GM13976 (cell line): ENCODE results near the gene C1GALT1.

Source experiments
- DNase-seq: peaks from one replicate; pipeline ENCODE4 v3.0.0; 2012; ENCODE audit warnings: low spot score
- in situ Hi-C: fragments of 300-500 bp; cut with MboI; formaldehyde crosslinking; loops from one replicate; pipeline ENCODE4 v1.12.0; 2022; ENCODE audit warnings: low sequenced_read_pairs, mixed read lengths, inconsistent platforms; ENCODE audit not compliant: unreplicated experiment
- TF ChIP-seq, protein P1 (sequence below): IDR thresholded peaks from 2 replicates; pipeline ENCODE4 v1.5.1; 2012; ENCODE audit warnings: borderline replicate concordance, mild to moderate bottlenecking; ENCODE audit not compliant: insufficient read depth; ENCODE audit errors: extremely low read depth, missing control alignments, control extremely low read depth

The C1GALT1 gene

DNA sequence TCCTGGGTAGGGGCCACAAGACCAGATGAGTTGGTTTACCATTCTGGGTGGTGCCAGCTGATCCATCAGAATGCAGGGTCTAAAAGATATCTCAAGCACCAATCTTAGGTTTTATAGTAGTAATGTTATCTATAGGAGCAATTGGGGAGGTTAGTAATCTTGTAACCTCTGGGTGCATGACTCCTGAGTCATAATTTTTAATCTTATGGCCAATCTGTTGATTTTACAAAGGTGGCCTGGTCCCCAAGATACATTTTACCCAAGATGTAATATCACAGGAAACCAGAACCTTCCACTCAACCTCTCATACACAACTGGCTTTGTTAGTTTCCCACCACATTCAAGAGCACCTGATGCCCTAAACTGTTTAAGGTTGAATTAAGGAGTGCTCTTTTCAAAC, 79.5 kb downstream of the C1GALT1 start:
- TF ChIP-seq, protein P1, sequence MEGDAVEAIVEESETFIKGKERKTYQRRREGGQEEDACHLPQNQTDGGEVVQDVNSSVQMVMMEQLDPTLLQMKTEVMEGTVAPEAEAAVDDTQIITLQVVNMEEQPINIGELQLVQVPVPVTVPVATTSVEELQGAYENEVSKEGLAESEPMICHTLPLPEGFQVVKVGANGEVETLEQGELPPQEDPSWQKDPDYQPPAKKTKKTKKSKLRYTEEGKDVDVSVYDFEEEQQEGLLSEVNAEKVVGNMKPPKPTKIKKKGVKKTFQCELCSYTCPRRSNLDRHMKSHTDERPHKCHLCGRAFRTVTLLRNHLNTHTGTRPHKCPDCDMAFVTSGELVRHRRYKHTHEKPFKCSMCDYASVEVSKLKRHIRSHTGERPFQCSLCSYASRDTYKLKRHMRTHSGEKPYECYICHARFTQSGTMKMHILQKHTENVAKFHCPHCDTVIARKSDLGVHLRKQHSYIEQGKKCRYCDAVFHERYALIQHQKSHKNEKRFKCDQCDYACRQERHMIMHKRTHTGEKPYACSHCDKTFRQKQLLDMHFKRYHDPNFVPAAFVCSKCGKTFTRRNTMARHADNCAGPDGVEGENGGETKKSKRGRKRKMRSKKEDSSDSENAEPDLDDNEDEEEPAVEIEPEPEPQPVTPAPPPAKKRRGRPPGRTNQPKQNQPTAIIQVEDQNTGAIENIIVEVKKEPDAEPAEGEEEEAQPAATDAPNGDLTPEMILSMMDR, result no peak
- in situ Hi-C loops, result no loop called here
- no peak for DNase-seq

DNA sequence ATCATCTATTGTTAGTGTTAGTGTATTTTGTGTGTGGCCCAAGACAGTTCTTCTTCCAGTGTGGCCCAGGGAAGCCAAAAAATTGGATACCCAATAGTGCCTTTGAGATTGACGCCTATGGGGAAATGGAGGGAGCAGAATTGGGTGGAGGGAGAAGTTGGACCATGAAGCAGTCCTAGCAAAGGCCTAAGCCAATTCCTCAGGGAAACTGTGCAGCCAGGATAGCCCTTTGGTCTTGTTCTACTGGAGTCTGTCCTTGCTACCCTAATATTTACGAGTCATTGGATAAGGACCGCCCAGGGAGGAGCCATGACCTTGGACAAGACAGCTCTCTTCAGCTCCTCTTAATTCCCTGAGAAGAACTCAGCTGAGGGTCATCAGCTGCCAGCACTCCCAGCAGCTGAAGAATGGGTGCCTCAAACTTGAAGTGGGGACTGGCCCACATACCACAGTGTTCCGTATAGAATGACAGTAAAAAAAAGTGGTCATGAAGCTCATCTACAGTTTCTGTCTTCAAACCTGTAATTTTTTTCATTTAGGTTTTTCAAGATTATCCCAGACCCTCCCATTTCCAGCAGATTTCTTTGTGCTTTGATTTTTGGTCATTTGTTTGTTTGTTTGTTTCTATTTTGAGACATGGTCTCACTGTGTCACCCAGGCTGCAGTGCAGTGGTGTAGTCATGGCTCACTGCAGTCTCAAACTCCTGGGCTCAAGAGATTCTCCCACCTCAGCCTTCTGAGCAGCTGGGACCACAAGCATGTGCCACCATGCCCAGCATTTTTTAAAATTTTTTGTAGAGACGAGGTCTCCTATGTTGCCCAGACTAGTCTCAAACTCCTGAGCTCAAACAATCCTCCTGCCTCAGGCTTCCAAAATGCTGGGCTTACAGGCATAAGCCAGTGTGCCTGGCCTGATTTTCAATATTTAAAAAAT, 81.2 kb downstream of the C1GALT1 start:
- TF ChIP-seq, protein P1, result no peak
- DNase-seq, result no peak
- in situ Hi-C loops, result no loop called here

DNA sequence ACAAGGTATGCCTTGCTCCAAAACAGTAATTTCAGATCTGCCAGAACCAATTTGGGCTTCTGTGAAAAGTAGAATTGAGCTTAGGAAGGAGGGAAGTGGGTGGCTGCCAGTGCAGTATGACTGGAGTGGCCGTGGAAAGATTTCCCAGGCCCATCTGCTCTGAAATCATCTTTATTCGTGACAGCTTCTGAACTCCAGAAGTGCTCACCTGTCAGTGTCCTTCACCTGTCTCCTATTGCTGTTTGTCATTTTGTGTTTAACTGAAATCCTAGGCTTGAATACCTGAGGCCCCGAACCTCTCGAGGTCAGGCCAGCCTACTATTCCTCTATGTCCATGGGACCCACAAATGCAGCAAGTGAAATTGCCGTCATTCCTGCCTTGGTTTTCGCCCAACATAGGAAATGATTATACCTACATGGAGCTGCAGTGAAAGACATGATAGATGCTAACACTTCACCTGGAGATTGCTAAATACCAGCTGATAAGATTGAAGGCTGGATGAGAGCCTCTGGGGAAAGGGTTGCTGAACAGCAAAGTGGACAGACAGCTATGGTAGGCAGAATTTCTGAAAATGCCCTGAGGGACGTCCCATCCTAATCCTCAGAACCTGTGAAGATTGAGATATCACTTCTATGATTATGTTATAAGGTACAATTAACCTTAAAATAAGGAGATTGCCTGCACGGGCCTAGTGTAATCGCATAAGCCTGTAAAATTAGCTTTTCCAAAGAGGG, 82.1 kb downstream of the C1GALT1 start:
- TF ChIP-seq, protein P1, result no peak
- in situ Hi-C loops, result no loop called here
- no peak for DNase-seq

DNA sequence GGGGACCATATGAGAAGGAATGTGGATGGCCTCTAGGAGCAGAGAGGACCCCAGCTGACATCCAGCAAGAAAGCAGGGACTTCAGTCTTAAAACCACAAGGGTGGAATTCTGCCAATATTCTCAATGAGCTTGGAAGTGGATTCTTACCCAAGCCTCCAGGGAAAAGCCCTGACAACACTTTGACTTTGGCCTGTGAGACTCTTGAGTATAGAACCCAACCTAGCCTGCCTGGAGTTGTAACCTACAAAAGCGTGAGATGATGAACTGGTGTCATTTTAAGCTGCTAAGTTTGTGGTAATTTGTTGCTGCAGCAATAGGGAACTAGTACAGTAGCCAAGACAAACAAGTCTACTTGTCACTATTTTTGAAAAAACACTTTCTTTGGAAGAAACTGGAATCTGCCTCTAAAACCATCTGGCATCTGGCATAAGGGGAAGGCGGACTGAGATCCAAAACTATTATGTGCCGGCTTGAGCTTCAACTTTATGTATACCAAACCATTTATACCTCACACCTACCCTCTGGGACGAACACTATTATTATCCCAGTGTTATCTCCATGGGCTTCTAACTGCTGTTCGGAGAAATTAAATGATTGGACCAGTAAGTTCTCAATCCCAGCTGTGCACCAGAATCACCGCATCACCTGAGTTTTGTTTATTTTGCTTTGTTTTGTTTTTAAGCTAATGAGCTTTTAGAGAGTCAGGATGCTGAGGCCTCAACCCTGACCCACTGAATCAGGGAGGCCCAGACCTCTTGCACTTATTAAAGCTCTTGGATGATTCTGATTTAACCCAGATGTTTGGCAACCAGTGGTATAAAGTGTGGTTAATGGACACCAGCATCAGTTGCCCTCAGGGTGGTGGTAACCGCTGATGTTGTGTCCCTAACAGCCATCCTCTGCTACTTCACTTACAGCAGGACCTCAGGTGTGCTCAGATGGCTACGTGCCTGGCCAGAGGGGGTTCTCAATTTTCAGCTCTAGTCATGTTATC, 83.0 kb downstream of the C1GALT1 start:
- no peak for DNase-seq
- TF ChIP-seq, protein P1, result no peak
- in situ Hi-C loops, result no loop called here

DNA sequence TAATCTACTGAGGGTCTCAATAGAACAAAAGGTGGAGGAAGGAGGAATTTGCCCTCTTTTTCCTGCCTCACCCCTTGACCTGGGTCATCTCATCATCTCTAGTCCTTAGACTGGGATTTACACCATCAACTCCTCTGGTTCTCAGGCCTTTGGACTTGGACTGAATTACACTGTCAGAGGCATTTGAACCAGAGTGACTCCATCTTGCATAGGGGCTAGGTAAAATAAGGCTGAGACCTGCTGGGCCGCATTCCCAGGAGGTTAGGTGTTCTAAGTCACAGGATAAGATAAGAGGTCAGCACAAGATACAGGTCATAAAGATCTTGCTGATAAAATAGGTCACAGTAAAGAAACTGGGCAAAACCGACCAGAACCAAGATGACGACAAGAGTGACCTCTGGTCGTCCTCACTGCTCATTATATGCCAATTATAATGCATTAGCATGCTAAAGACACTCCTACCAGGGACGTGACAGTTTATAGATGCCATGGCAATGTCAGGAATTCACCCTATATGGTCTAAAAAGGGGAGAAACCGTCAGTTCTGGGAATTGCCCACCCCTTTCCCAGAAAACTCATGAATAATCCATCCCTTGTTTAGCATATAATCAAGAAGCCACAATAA, 84.0 kb downstream of the C1GALT1 start:
- in situ Hi-C loops, result no loop called here
- TF ChIP-seq, protein P1, result no peak
- no peak for DNase-seq
